CD4-positive, alpha-beta T cell (primary cell): ENCODE results near the gene STK32C. TPM values are rescaled to one million over a fixed set of nuclear protein-coding genes. Genes with fewer than 3 reads are reported as not detected.

Source experiments
- ATAC-seq: fragments of 200-7000 bp; cut with Tn5 transposase; one replicate; pipeline ENCODE4 v1.10.0; 2022; ENCODE audit warnings: mild to moderate bottlenecking; ENCODE audit not compliant: poor library complexity
- CTCF ChIA-PET: fragments of 350-600 bp; sonication (Branson Sonifier 250); formaldehyde crosslinking; loops from one replicate; lab custom pipeline; 2021; ENCODE audit warnings: antibody characterized with exemption, inconsistent platforms; lab: Charles Lee
- POLR2A ChIA-PET: fragments of 350-600 bp; sonication (Branson Sonifier 250); formaldehyde crosslinking; loops from one replicate; lab custom pipeline; 2021; ENCODE audit warnings: antibody characterized with exemption, inconsistent platforms; lab: Charles Lee
- DNase-seq, 14 experiments: peaks; one replicate each; pipeline ENCODE4 v3.0.0-alpha.2; 2013 to 2020; ENCODE audit warnings: mixed read lengths in 2 of 14
- H3K27ac ChIP-seq, 2 donors: one replicate each; pipeline versions ENCODE4 v1.5.1 to v1.7.0; 2013; ENCODE audit warnings: low read length in 2 of 2, low read depth in 1 of 2, mild to moderate bottlenecking in 1 of 2
- H3K27me3 ChIP-seq, 2 experiments: 1 replicate in 1 of 2; 2 replicates in 1 of 2; pipeline versions ENCODE4 v1.6.1 to v1.7.0; 2013; ENCODE audit warnings: low read length in 2 of 2, control low read depth in 1 of 2, mild to moderate bottlenecking in 1 of 2, moderate library complexity in 1 of 2; ENCODE audit not compliant: insufficient read depth in 2 of 2, control insufficient read depth in 1 of 2
- H3K36me3 ChIP-seq: one replicate; pipeline ENCODE4 v1.6.1; 2013; ENCODE audit warnings: low read length, control low read depth; ENCODE audit not compliant: insufficient read depth
- H3K4me1 ChIP-seq: one replicate; pipeline ENCODE4 v1.6.1; 2013; ENCODE audit warnings: low read length, control low read depth; ENCODE audit not compliant: insufficient read depth
- H3K4me3 ChIP-seq: one replicate; pipeline ENCODE4 v1.5.1; 2013; ENCODE audit warnings: mild to moderate bottlenecking, low read length, moderate library complexity
- H3K9me3 ChIP-seq, 2 experiments: 1 replicate in 1 of 2; 2 replicates in 1 of 2; pipeline versions ENCODE4 v1.6.1 to v1.7.0; 2013; ENCODE audit warnings: low read length in 2 of 2, mild to moderate bottlenecking in 2 of 2, control low read depth in 1 of 2, moderate library complexity in 1 of 2; ENCODE audit not compliant: control insufficient read depth in 1 of 2, insufficient read depth in 1 of 2
- H3K27ac Mint-ChIP-seq: one replicate; pipeline ENCODE4 v1.8.0; 2020; ENCODE audit warnings: mixed read lengths
- H3K27me3 Mint-ChIP-seq: one replicate; pipeline ENCODE4 v1.8.0; 2021; ENCODE audit warnings: mixed read lengths
- H3K36me3 Mint-ChIP-seq: one replicate; pipeline ENCODE4 v1.8.0; 2021; ENCODE audit warnings: low read depth, mixed read lengths
- H3K4me1 Mint-ChIP-seq: one replicate; pipeline ENCODE4 v1.8.0; 2021; ENCODE audit warnings: low read depth, mixed read lengths
- H3K4me3 Mint-ChIP-seq: one replicate; pipeline ENCODE4 v1.8.0; 2020; ENCODE audit warnings: mild to moderate bottlenecking, mixed read lengths
- H3K9me3 Mint-ChIP-seq: one replicate; pipeline ENCODE4 v1.8.0; 2020; ENCODE audit warnings: mixed read lengths
- CTCF ChIP-seq: fragments of 200-600 bp; IDR thresholded peaks from one replicate; pipeline ENCODE4 v1.8.0; 2022; ENCODE audit warnings: antibody characterized with exemption, mild to moderate bottlenecking
- intact Hi-C, 2 experiments: fragments of 100-400 bp; cut with DNase I in 1 of 2; cut with micrococcal nuclease in 1 of 2; formaldehyde crosslinking; loops; one replicate each; pipeline versions ENCODE4 v1.15.1 to v1.9.0; 2023 to 2025; cut with DNase I, micrococcal nuclease
- total RNA-seq, 174 experiments: library from RNA in 2 of 174; stranded (reverse) in 2 of 174; gene quantifications; one replicate each; pipeline ENCODE4 v1.2.3 and lab custom pipeline; 2021 to 2026

STK32C gene
- total RNA-seq, 2 experiments from 2014 or later: 4.9 to 5.2 TPM

GRCh38 chr10:132232981-132233380 lies 74.8 kb downstream of the STK32C start:
- H3K27me3 Mint-ChIP-seq: no peaks in the 10 kb centered on the region
- Histone ChIP-seq H3K4me3 (no peak overlapping the region), H3K27me3 (peaks cover 0 to 2% of the 10 kb centered on the region in 2 experiments), H3K36me3 (no peaks in the 10 kb centered on the region), H3K4me1 (peaks cover 39% of the 10 kb centered on the region), H3K27ac (no peak overlapping the region), H3K9me3 (no peaks in the 10 kb centered on the region)
- POLR2A ChIA-PET: no interaction called here
- no peaks in the 10 kb centered on the region for H3K36me3 Mint-ChIP-seq
- no peak for ATAC-seq
- H3K4me3 Mint-ChIP-seq: peak overlapping the region; percentile 43
- CTCF ChIA-PET: no interaction called here
- DNase-seq: no peak
- intact Hi-C loops: loop anchor here in 1 of 2 experiments (1.0 kb wide), 1 partner anchor 70 kb away; no protein-coding TSS in a partner anchor
- no peaks in the 10 kb centered on the region for H3K9me3 Mint-ChIP-seq
- TF ChIP-seq CTCF: no peak
- peaks cover 32% of the 10 kb centered on the region for H3K4me1 Mint-ChIP-seq
- H3K27ac Mint-ChIP-seq: peak overlapping the region; percentile 84

- Mint-ChIP-seq H3K4me1 (peaks cover 32% of the 10 kb centered on the region), H3K27me3 (no peaks in the 10 kb centered on the region), H3K9me3 (no peaks in the 10 kb centered on the region), H3K27ac (peak overlapping the region; percentile 84), H3K36me3 (no peaks in the 10 kb centered on the region), H3K4me3 (peak overlapping the region; percentile 43)
- TF ChIP-seq CTCF: no peak
- ChIA-PET CTCF (no interaction called here), POLR2A (no interaction called here)
- no peak overlapping the region for H3K27ac ChIP-seq
- no peaks in the 10 kb centered on the region for H3K9me3 ChIP-seq
- H3K27me3 ChIP-seq: peaks cover 0 to 2% of the 10 kb centered on the region in 2 experiments
- peaks cover 39% of the 10 kb centered on the region for H3K4me1 ChIP-seq
- intact Hi-C loops: no loop called here
- ATAC-seq (peak; percentile 68), DNase-seq (peak in 4 of 14 experiments; percentile 30 to 63 (median 48))
- peak overlapping the region; percentile 16 for H3K4me3 ChIP-seq
- H3K36me3 ChIP-seq: no peaks in the 10 kb centered on the region
Observed at GRCh38 chr10:132232023-132232951, 75.5 kb downstream of the STK32C start.

- no peaks in the 10 kb centered on the region for H3K36me3 Mint-ChIP-seq
- Histone ChIP-seq H3K27me3 (peaks cover 0 to 2% of the 10 kb centered on the region in 2 experiments), H3K36me3 (no peaks in the 10 kb centered on the region), H3K4me1 (peaks cover 39% of the 10 kb centered on the region), H3K9me3 (no peaks in the 10 kb centered on the region), H3K27ac (no peak overlapping the region), H3K4me3 (no peak overlapping the region)
- ATAC-seq: no peak
- intact Hi-C loops: no loop called here
- H3K9me3 Mint-ChIP-seq: no peaks in the 10 kb centered on the region
- ChIA-PET POLR2A (no interaction called here), CTCF (no interaction called here)
- H3K27ac Mint-ChIP-seq: peak overlapping the region; percentile 84
- no peaks in the 10 kb centered on the region for H3K27me3 Mint-ChIP-seq
- no peak for DNase-seq
- H3K4me1 Mint-ChIP-seq: peaks cover 32% of the 10 kb centered on the region
- no peak for TF ChIP-seq CTCF
- peak overlapping the region; percentile 43 for H3K4me3 Mint-ChIP-seq
Observed at GRCh38 chr10:132231656-132232022, 76.1 kb downstream of the STK32C start.
